DOHH2 (cell line): ENCODE results near the gene IL11.

Source experiments
- EZH2phosphoT487 ChIP-seq: fragments of 200-600 bp; sonication (generic); IDR thresholded peaks from 2 replicates; pipeline ENCODE4 v1.6.1; 2017; ENCODE audit warnings: borderline replicate concordance, mild to moderate bottlenecking, antibody characterized with exemption, low read length, moderate library complexity, mixed read lengths
- TF ChIP-seq, protein P1 (sequence below): fragments of 200-600 bp; sonication (generic); IDR thresholded peaks from one replicate; pipeline ENCODE4 v1.5.1; 2014; ENCODE audit warnings: antibody characterized with exemption, mild to moderate bottlenecking, low read depth, low read length; ENCODE audit not compliant: poor library complexity, severe bottlenecking

GRCh38 chr19:55376241-55376933 is 6.1 kb upstream of the IL11 start, which contains the start of gene TMEM190:
- TF ChIP-seq, protein P1, sequence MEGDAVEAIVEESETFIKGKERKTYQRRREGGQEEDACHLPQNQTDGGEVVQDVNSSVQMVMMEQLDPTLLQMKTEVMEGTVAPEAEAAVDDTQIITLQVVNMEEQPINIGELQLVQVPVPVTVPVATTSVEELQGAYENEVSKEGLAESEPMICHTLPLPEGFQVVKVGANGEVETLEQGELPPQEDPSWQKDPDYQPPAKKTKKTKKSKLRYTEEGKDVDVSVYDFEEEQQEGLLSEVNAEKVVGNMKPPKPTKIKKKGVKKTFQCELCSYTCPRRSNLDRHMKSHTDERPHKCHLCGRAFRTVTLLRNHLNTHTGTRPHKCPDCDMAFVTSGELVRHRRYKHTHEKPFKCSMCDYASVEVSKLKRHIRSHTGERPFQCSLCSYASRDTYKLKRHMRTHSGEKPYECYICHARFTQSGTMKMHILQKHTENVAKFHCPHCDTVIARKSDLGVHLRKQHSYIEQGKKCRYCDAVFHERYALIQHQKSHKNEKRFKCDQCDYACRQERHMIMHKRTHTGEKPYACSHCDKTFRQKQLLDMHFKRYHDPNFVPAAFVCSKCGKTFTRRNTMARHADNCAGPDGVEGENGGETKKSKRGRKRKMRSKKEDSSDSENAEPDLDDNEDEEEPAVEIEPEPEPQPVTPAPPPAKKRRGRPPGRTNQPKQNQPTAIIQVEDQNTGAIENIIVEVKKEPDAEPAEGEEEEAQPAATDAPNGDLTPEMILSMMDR = no peak
- TF ChIP-seq EZH2phosphoT487 = no peak
